ENCODE measurements around the gene NTM.

Gene NTM

GRCh38 chr11:131671320-131671719, 300.9 kb downstream of the NTM start:
- Histone ChIP-seq H2AFZ (ENCODE audit: low read length) (no peak overlapping the region), H3F3A (ENCODE audit: low read depth) (no peaks in the 10 kb centered on the region), H3K79me2 (ENCODE audit: insufficient read depth, low read length) (peaks cover 26% of the 10 kb centered on the region; the same call in 1 of the 2 replicates), H3K36me3 (ENCODE audit: insufficient read depth, low read length) (no peaks in the 10 kb centered on the region), H3K4me3 (ENCODE audit: low read length, poor library complexity, severe bottlenecking) (no peak overlapping the region), H3K27me3 (ENCODE audit: insufficient read depth, low read length, poor library complexity, severe bottlenecking) (no peaks in the 10 kb centered on the region), H3K9me3 (ENCODE audit: insufficient read depth, low read depth, low read length) (no peaks in the 10 kb centered on the region), H4K20me1 (ENCODE audit: insufficient read depth, low read length, poor library complexity, severe bottlenecking) (peaks cover 4% of the 10 kb centered on the region), H3K9me2 (replicated peaks; ENCODE audit: low read depth, low read length) (no peaks in the 10 kb centered on the region), H3K9ac (ENCODE audit: low read depth, low read length, poor library complexity, severe bottlenecking) (peak overlapping the region; percentile 73), H3K4me2 (ENCODE audit: low read depth, low read length, poor library complexity, severe bottlenecking) (no peak overlapping the region), H3K4me1 (ENCODE audit: insufficient read depth, low read length, poor library complexity, severe bottlenecking) (peaks cover 42% of the 10 kb centered on the region)
- TF ChIP-seq, protein P1, sequence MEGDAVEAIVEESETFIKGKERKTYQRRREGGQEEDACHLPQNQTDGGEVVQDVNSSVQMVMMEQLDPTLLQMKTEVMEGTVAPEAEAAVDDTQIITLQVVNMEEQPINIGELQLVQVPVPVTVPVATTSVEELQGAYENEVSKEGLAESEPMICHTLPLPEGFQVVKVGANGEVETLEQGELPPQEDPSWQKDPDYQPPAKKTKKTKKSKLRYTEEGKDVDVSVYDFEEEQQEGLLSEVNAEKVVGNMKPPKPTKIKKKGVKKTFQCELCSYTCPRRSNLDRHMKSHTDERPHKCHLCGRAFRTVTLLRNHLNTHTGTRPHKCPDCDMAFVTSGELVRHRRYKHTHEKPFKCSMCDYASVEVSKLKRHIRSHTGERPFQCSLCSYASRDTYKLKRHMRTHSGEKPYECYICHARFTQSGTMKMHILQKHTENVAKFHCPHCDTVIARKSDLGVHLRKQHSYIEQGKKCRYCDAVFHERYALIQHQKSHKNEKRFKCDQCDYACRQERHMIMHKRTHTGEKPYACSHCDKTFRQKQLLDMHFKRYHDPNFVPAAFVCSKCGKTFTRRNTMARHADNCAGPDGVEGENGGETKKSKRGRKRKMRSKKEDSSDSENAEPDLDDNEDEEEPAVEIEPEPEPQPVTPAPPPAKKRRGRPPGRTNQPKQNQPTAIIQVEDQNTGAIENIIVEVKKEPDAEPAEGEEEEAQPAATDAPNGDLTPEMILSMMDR (conservative IDR thresholded peaks at IDR 0.05; ENCODE audit: low read length), result no peak
- no peak for TF ChIP-seq EZH2phosphoT487 (IDR thresholded peaks at IDR 0.05; ENCODE audit: borderline replicate concordance)

GRCh38 chr11:131671734-131672133, 301.3 kb downstream of the NTM start:
- Histone ChIP-seq H3K9me2 (replicated peaks; ENCODE audit: low read depth, low read length) (no peaks in the 10 kb centered on the region), H2AFZ (ENCODE audit: low read length) (no peak overlapping the region)
- TF ChIP-seq EZH2phosphoT487 (IDR thresholded peaks at IDR 0.05; ENCODE audit: borderline replicate concordance), result no peak
- TF ChIP-seq, protein P1 (conservative IDR thresholded peaks at IDR 0.05; ENCODE audit: low read length), result peak; percentile 63

GRCh38 chr11:131672191-131672590, 301.8 kb downstream of the NTM start:
- H3K9me2 ChIP-seq (replicated peaks; ENCODE audit: low read depth, low read length), result no peaks in the 10 kb centered on the region
- no peaks in the 10 kb centered on the region for H3K36me3 ChIP-seq (ENCODE audit: insufficient read depth, low read length)
- peak overlapping the region; percentile 73 for H3K9ac ChIP-seq (ENCODE audit: low read depth, low read length, poor library complexity, severe bottlenecking)
- H3K27me3 ChIP-seq (ENCODE audit: insufficient read depth, low read length, poor library complexity, severe bottlenecking), result no peaks in the 10 kb centered on the region
- H3K4me1 ChIP-seq (ENCODE audit: insufficient read depth, low read length, poor library complexity, severe bottlenecking), result peaks cover 41% of the 10 kb centered on the region
- peaks cover 19% of the 10 kb centered on the region; the same call in 1 of the 2 replicates for H3K79me2 ChIP-seq (ENCODE audit: insufficient read depth, low read length)
- no peak overlapping the region for H2AFZ ChIP-seq (ENCODE audit: low read length)
- no peak for TF ChIP-seq EZH2phosphoT487 (IDR thresholded peaks at IDR 0.05; ENCODE audit: borderline replicate concordance)
- TF ChIP-seq, protein P1 (conservative IDR thresholded peaks at IDR 0.05; ENCODE audit: low read length), result 0 out of 2 replicates have a peak, but pooled peaks have one; percentile 2
- H3K9me3 ChIP-seq (ENCODE audit: insufficient read depth, low read depth, low read length), result no peaks in the 10 kb centered on the region
- H3K4me3 ChIP-seq (ENCODE audit: low read length, poor library complexity, severe bottlenecking), result no peak overlapping the region
- peaks cover 4% of the 10 kb centered on the region for H4K20me1 ChIP-seq (ENCODE audit: insufficient read depth, low read length, poor library complexity, severe bottlenecking)
- no peaks in the 10 kb centered on the region for H3F3A ChIP-seq (ENCODE audit: low read depth)
- no peak overlapping the region for H3K4me2 ChIP-seq (ENCODE audit: low read depth, low read length, poor library complexity, severe bottlenecking)

More at GRCh38 chr11:131671734-131672133, 301.3 kb downstream of the NTM start:
- Histone ChIP-seq H3K27me3 (ENCODE audit: insufficient read depth, low read length, poor library complexity, severe bottlenecking) (no peaks in the 10 kb centered on the region), H3F3A (ENCODE audit: low read depth) (no peaks in the 10 kb centered on the region), H3K4me2 (ENCODE audit: low read depth, low read length, poor library complexity, severe bottlenecking) (no peak overlapping the region), H3K4me3 (ENCODE audit: low read length, poor library complexity, severe bottlenecking) (no peak overlapping the region), H4K20me1 (ENCODE audit: insufficient read depth, low read length, poor library complexity, severe bottlenecking) (peaks cover 4% of the 10 kb centered on the region), H3K36me3 (ENCODE audit: insufficient read depth, low read length) (no peaks in the 10 kb centered on the region), H3K4me1 (ENCODE audit: insufficient read depth, low read length, poor library complexity, severe bottlenecking) (peaks cover 41% of the 10 kb centered on the region), H3K9ac (ENCODE audit: low read depth, low read length, poor library complexity, severe bottlenecking) (peak overlapping the region; percentile 73), H3K79me2 (ENCODE audit: insufficient read depth, low read length) (peaks cover 22% of the 10 kb centered on the region; the same call in 1 of the 2 replicates), H3K9me3 (ENCODE audit: insufficient read depth, low read depth, low read length) (no peaks in the 10 kb centered on the region)

Measured in Loucy (cell line).